Right lobe of liver (tissue), 6 donors: Measurements from ENCODE around the gene UGT1A1. TPM values are rescaled to one million over a fixed set of nuclear protein-coding genes. Genes with fewer than 3 reads are reported as not detected.

Experiments
- ATAC-seq, 4 donors: fragments of 200-7000 bp; cut with Tn5 transposase; one replicate each; pipeline ENCODE4 v1.9.1; 2020; ENCODE audit warnings: mild to moderate bottlenecking in 4 of 4, moderate library complexity in 4 of 4
- DNase-seq, 3 donors: peaks; one replicate each; pipeline ENCODE4 v3.0.0-alpha.2; 2020
- H3K27ac ChIP-seq, 3 donors: fragments of 200-600 bp; one replicate each; pipeline ENCODE4 v1.8.0; 2022
- H3K27me3 ChIP-seq, 2 donors: fragments of 200-600 bp; one replicate each; pipeline ENCODE4 v1.8.0; 2022
- H3K36me3 ChIP-seq, 4 donors: fragments of 200-600 bp; sonication (generic) in 1 of 4; one replicate each; pipeline versions ENCODE4 v1.5.1 to v1.8.0; 2017 to 2022; ENCODE audit warnings: control low read depth in 1 of 4
- H3K4me1 ChIP-seq, 4 donors: fragments of 200-600 bp; sonication (generic) in 1 of 4; one replicate each; pipeline versions ENCODE4 v1.5.1 to v1.8.0; 2017 to 2022; ENCODE audit warnings: control low read depth in 1 of 4
- H3K4me3 ChIP-seq, 3 donors: fragments of 200-600 bp; one replicate each; pipeline ENCODE4 v1.8.0; 2022
- H3K9me3 ChIP-seq, 4 donors: fragments of 200-600 bp; sonication (generic) in 1 of 4; one replicate each; pipeline versions ENCODE4 v1.5.1 to v1.8.0; 2017 to 2022; ENCODE audit warnings: control low read depth in 1 of 4
- POLR2A ChIP-seq: fragments of 450-650 bp; IDR thresholded peaks from one replicate; pipeline ENCODE4 v1.6.1; 2017; ENCODE audit warnings: antibody characterized with exemption, mild to moderate bottlenecking
- WGBS: methylation state at CpG from one replicate; pipeline ENCODE4 v1.1.6; 2018; ENCODE audit warnings: low coverage, low lambda C conversion rate; ENCODE audit not compliant: insufficient coverage; ENCODE audit errors: missing lambda C conversion rate; 5-methylcytosine and 5-hydroxymethylcytosine counted together
- intact Hi-C, 2 donors: fragments of 100-400 bp; cut with DNase I; formaldehyde crosslinking; loops; one replicate each; pipeline versions ENCODE4 v1.11.2 to v1.14.1; 2022
- total RNA-seq, 6 experiments: library from RNA; depleted of rRNA in 2 of 6; stranded (reverse); fragments of >200 nt in 2 of 6; fragmentation: NEBNext Ultra II Directional in 3 of 6; extraction: Animal tissue kit (Norgen Biotek cat#: 25700) in 3 of 6; gene quantifications; one replicate each; pipeline versions ENCODE4 v1.1.0 to v1.2.4, GENCODE V29; 2016 to 2023
- TF ChIP-seq, protein P1 (sequence below), 4 donors: fragments of 200-600 bp in 3 of 4; fragments of 450-650 bp in 1 of 4; IDR thresholded peaks; one replicate each; pipeline versions ENCODE4 v1.5.1 to v1.8.0; 2016 to 2022; ENCODE audit warnings: antibody characterized with exemption in 4 of 4, mild to moderate bottlenecking in 2 of 4
- donor health status: DM: no; HTN: yes; CAD: no.
- donor health status: DM: no; HTN: no; CAD: no.
- donor health status: DM: no; HTN: no; CAD: no.
- donor health status: DM: no; HTN: yes; CAD: no.
- donor health status: DM: no; HTN: yes; CAD: no.

The UGT1A1 gene
- total RNA-seq, 6 experiments from 2014 or later: 97.5 to 1,279 (median 171) TPM

- Histone ChIP-seq H3K4me1 (peaks cover 0 to 35% (median 7%) of the 10 kb centered on the region in 4 donors), H3K36me3 (no peaks in the 10 kb centered on the region), H3K9me3 (no peaks in the 10 kb centered on the region), H3K27me3 (no peaks in the 10 kb centered on the region), H3K27ac (peak overlapping the region in 1 of 3 donors; percentile 60), H3K4me3 (peak overlapping the region in 1 of 3 donors; percentile 4)
- intact Hi-C loops: no loop called here
- WGBS: 31% methylated on average over 3 of the region's 21 CpGs
- peak; percentile 49 to 65 (median 62) for ATAC-seq
- TF ChIP-seq, protein P1, sequence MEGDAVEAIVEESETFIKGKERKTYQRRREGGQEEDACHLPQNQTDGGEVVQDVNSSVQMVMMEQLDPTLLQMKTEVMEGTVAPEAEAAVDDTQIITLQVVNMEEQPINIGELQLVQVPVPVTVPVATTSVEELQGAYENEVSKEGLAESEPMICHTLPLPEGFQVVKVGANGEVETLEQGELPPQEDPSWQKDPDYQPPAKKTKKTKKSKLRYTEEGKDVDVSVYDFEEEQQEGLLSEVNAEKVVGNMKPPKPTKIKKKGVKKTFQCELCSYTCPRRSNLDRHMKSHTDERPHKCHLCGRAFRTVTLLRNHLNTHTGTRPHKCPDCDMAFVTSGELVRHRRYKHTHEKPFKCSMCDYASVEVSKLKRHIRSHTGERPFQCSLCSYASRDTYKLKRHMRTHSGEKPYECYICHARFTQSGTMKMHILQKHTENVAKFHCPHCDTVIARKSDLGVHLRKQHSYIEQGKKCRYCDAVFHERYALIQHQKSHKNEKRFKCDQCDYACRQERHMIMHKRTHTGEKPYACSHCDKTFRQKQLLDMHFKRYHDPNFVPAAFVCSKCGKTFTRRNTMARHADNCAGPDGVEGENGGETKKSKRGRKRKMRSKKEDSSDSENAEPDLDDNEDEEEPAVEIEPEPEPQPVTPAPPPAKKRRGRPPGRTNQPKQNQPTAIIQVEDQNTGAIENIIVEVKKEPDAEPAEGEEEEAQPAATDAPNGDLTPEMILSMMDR (IDR thresholded peaks at IDR 0.05): no peak
- TF ChIP-seq POLR2A: no peak
- DNase-seq: peak in 2 of 3 donors; percentile 81 to 85
Measured at GRCh38 chr2:233822101-233822771, 62.2 kb downstream of the UGT1A1 start.

Other genes with a start within 250 kb of the UGT1A1 start
- gene USP40, start 193.5 kb upstream of the UGT1A1 start, total RNA-seq: 10 to 100 TPM; 19.9 to 38.8 (median 27.0) TPM
- 1 to 10 TPM in 3 of 6 experiments, under 1 TPM in 3; 0.51 to 3.8 (median 1.7) TPM for gene UGT1A8, start 142.6 kb upstream of the UGT1A1 start, total RNA-seq
- gene UGT1A10, start 123.8 kb upstream of the UGT1A1 start, total RNA-seq: under 1 TPM in 1 of 6 experiments, not detected in 5; 0.11 TPM
- gene UGT1A9, start 88.4 kb upstream of the UGT1A1 start, total RNA-seq: 100 to 1,000 TPM in 4 of 6 experiments, 10 to 100 TPM in 2; 91.6 to 365 (median 108) TPM
- gene UGT1A7, start 78.4 kb upstream of the UGT1A1 start, total RNA-seq: 1 to 10 TPM; 1.3 to 6.9 (median 4.6) TPM
- 100 to 1,000 TPM in 4 of 6 experiments, 10 to 100 TPM in 2; 79.4 to 315 (median 139) TPM for gene UGT1A6, start 67.4 kb upstream of the UGT1A1 start, total RNA-seq
- 10 to 100 TPM in 1 of 6 experiments, 1 to 10 TPM in 5; 1.3 to 10.0 (median 3.8) TPM for gene UGT1A5, start 47.4 kb upstream of the UGT1A1 start, total RNA-seq
- 1,000 to 10,000 TPM in 1 of 6 experiments, 100 to 1,000 TPM in 4, 10 to 100 TPM in 1; 98.7 to 1,011 (median 214) TPM for gene UGT1A4, start 41.5 kb upstream of the UGT1A1 start, total RNA-seq
- gene UGT1A3, start 31.2 kb upstream of the UGT1A1 start, total RNA-seq: 100 to 1,000 TPM in 1 of 6 experiments, 10 to 100 TPM in 5; 12.9 to 125 (median 22.0) TPM
- gene MROH2A, start 18.1 kb downstream of the UGT1A1 start, total RNA-seq: 1 to 10 TPM in 4 of 6 experiments, under 1 TPM in 2; 0.49 to 7.6 (median 2.0) TPM
- 1 to 10 TPM in 3 of 6 experiments, under 1 TPM in 3; 0.27 to 2.5 (median 0.89) TPM for gene HJURP, start 94.3 kb downstream of the UGT1A1 start, total RNA-seq
- gene TRPM8, start 157.1 kb downstream of the UGT1A1 start, total RNA-seq: 10 to 100 TPM; 23.9 to 99.5 (median 48.6) TPM